WI38 (cell line): ENCODE data around the gene CD4.

Source experiments
- H3K4me3 ChIP-seq: 2 replicates; pipeline ENCODE4 v1.5.1; 2011; ENCODE audit warnings: low read depth, mild to moderate bottlenecking, control low read depth, low read length
- TF ChIP-seq, protein P1 (sequence below): IDR thresholded peaks from 2 replicates; pipeline ENCODE4 v1.5.1; 2012; ENCODE audit warnings: low read depth, mild to moderate bottlenecking, control low read depth, low read length

Gene CD4

DNA sequence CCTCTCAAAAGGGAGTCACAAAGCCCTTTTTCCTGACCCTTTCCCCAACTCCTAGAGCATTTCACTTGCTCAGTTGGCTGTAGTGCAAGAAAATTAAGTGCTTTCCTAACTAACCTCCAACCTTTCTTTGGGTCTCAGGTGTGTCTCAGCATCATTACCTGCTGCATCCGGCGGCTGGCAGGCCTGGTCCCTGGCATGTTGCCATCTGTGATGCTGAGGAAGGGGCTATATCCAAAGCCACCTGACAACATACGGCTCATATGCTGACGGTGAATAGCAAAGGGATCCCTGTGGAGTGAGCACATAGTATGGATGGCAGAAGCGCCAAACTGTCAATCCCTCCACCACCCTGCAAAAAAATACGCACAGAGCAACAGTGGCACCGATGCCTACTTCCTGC is 37.6 kb upstream of the CD4 start:
- TF ChIP-seq, protein P1, sequence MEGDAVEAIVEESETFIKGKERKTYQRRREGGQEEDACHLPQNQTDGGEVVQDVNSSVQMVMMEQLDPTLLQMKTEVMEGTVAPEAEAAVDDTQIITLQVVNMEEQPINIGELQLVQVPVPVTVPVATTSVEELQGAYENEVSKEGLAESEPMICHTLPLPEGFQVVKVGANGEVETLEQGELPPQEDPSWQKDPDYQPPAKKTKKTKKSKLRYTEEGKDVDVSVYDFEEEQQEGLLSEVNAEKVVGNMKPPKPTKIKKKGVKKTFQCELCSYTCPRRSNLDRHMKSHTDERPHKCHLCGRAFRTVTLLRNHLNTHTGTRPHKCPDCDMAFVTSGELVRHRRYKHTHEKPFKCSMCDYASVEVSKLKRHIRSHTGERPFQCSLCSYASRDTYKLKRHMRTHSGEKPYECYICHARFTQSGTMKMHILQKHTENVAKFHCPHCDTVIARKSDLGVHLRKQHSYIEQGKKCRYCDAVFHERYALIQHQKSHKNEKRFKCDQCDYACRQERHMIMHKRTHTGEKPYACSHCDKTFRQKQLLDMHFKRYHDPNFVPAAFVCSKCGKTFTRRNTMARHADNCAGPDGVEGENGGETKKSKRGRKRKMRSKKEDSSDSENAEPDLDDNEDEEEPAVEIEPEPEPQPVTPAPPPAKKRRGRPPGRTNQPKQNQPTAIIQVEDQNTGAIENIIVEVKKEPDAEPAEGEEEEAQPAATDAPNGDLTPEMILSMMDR: no peak
- H3K4me3 ChIP-seq: peak overlapping the region; percentile 80

DNA sequence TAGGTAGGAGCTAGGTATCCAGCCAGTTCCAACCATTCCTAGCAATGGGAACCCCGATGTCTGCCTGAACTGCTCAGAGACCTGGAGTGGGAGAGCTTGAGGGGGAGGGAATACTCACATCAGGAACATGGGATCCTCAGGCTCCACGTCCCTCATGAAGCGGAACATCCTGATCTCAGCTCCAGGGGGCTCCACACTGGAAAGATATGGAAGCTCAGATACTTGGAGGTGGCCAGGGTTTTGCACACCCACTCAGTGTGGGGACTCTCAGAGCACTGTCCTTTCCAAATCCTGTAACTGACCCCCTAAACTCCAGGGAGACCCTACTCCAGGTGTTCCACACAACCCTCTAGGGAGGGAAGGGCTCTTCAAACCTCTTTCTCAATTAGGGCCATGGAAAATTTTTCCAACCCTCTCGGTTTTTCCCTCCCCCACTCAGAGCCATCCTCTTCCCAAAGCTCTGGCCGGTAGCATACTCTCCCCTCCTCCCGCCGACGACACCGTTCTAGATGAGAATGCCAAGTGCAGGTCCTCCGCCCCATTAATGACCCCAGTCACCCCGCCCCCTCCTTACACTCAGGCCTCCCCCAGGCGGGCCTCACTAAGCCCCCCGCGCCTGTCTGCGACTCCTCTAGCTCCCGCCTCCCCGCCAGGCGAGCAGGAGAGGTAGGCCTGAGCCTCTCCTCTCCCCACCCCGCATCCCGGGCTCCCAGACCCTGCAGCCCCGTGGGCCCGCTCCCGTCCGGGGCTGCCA is 37.0 kb upstream of the CD4 start:
- TF ChIP-seq, protein P1: peak; percentile 36; the same call in 1 of the 2 replicates
- H3K4me3 ChIP-seq: peak overlapping the region; percentile 80

DNA sequence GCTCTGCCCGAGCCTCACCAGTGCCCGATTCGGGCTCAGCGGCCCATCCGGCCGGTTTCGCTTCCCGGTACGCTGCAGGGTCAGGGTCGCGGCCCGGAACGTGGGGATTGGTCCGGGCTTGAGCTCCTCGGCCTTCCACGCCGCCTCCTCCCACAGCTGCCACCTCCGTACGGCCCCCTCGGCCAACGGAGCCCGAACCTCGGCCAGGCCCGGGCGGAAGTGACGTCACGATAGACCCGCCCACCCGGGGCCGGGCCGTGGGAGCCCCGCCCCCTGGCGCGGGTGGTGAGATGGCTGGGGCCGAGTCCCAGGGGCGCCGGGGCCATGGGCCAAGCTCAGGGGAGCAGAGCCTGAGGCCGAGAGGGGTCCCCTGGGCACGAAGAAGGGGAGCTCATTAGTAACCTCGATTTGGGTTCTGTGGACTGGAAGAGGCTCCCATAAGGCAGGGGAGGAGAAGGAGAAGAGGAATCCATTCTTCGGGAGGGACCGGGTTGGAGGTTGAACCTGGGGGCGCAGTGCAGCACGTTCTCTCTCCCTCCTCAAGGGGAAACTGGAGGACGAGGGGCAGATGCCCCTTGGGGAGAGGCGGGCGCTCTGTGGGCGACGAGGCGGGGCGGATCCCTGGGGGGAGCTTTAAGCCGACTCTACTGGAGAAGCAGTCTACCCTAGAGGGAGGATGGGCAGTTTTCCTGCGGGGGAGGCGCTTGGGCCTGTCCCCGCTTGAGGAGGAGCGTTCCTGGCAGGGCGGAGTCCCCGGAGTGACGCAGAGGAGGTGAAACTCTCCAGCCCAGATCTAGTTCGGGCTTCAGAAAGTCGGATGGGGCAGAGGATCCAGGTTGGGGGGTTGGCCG is 36.2 kb upstream of the CD4 start, which contains the start of gene MLF2:
TSS of gene MLF2 (minus strand) at position 221 of the 851 bp plus-strand sequence. CDS start 807 bp downstream, outside the sequence.
- H3K4me3 ChIP-seq: peak within 1 kb of the TSS; percentile 80
- TF ChIP-seq, protein P1: peak; percentile 78; the same call in 1 of the 2 replicates

DNA sequence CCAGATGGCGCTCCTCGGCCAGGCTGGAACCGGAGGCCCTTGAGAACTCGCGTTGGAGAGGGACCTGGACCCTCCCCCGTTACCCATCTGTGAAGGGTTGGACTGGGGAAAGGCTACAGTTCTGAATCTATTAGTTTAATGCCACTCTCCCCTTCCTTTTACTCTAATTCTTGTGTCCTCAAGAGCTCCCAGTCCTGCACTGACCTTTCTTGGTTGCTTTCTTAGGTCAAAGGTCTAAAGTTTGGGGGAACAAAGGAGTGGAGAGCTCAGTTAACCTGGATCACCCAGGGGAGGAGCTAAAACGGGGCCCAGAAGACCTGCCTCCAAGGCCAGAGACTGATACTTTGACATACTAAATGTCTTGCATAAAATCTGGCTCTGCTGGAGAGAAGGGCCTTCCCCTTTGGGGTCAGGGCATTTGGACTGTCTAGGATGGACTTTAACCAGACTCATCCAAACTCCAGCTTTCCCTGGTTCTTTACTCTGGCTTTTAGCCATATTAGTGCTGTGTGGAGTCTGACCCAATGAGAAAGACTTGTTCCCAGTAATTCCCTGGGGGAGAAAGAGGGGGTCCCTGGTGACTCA is 35.5 kb upstream of the CD4 start:
- no peak overlapping the region for H3K4me3 ChIP-seq
- TF ChIP-seq, protein P1: no peak; the same call in 1 of the 2 replicates

DNA sequence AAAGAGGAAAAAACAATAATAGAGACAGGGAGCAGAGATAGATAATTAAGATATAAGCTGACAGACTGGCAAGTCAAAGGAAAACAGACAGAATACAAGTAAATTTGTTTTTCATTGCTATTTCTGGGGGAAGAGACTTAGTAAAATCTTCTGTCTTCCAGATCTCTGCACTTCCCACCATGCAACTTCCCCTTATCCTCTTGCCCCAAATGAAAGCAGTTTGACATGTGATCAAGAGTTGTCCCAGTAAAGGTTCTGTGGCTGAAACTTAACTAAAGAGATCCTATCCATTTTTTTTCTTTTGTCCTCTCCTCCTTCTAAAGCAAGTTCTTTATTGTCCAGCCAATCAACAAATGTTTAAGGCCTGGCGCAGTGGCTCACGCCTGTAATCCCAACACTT is 34.9 kb upstream of the CD4 start:
- TF ChIP-seq, protein P1: no peak
- H3K4me3 ChIP-seq: no peak overlapping the region

DNA sequence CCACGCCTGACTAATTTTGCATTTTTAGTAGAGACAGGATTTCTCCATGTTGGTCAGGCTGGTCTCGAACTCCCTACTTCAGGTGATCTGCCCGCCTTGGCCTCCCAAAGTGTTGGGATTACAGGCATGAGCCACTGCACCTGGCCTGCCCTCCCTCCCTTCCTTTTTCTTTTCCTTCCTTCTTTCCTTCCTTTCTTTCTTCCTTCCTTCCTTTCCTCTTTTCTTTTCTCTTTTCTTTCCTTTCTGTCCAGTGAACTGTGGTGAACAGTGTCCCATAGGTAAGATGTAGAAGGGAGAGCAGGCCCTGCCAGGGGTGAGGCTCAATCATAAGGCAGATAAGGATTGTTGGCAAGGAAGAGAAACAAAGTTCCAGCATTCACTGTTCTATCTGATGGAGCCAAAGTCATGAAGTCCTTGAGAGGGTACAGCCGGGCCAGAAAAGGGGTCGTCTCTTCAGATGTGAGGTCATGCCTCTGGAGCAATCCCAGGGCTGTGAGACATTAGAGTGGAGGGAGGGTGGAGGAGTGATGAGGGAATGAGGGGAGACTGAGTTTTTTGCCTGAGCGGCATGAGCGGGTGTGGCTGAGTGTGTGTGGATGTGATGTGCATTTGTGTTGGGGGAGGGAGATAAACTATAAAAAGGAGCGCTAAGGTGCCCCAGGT is 32.2 kb upstream of the CD4 start:
- TF ChIP-seq, protein P1: no peak
- H3K4me3 ChIP-seq: no peak overlapping the region
